A549 treated with CpdA at 1 μM for 4 hours (cell line): ENCODE data around the gene MFSD12. TPM values are rescaled to one million over a fixed set of nuclear protein-coding genes. Genes with fewer than 3 reads are reported as not detected.

Experiments
- total RNA-seq: library from RNA; stranded (reverse); fragments of 200-300 nt; extraction: Qiagen RNA extraction; gene quantifications from 5 replicates; pipeline ENCODE4 v1.2.3, GENCODE V29; 2022; ENCODE audit warnings: low read depth

The MFSD12 gene
- total RNA-seq = 127 to 180 TPM (median 171 TPM) in 5 replicates

DNA sequence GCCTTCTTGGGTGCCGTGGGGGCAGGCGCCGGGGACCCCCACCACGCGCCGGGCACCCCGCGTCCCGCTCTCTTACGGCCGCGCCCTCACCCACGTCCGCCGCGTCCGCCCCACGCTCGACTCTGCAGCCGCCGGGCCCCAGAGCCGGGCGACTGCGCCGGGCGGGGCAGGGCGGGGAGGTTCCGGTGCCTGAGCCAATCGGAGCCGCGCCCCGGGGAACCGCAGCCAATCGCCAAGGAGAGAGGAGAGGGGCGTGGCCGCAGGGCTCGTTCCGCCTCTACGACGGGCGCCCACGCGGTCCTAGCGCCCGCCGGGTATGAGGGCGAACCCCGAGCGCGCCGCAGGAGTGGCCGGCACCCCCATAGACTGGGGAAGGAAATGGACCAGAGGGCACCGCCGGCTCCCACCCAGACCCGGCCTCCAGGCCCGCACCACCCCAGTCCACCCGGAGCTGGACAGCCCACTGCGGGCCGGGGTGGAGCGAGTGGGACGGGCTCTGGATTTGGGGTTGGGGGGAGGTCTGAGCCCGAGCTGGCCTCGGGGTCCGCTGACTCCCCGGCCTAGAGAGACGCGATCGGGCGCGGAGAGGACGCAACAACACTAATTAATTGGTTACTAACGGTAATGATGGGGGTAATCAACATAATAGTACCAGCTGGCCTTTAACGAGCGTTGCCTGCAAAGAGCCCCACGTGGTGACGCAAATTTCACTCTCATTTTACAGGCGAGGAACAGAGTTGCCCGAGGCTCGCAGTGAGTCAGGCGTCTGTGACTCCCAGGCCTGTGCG is at the start of gene MFSD12:
MFSD12 (minus strand) TSS at position 126 of the 788 bp plus-strand sequence. CDS start 183 bp downstream, outside the sequence.

DNA sequence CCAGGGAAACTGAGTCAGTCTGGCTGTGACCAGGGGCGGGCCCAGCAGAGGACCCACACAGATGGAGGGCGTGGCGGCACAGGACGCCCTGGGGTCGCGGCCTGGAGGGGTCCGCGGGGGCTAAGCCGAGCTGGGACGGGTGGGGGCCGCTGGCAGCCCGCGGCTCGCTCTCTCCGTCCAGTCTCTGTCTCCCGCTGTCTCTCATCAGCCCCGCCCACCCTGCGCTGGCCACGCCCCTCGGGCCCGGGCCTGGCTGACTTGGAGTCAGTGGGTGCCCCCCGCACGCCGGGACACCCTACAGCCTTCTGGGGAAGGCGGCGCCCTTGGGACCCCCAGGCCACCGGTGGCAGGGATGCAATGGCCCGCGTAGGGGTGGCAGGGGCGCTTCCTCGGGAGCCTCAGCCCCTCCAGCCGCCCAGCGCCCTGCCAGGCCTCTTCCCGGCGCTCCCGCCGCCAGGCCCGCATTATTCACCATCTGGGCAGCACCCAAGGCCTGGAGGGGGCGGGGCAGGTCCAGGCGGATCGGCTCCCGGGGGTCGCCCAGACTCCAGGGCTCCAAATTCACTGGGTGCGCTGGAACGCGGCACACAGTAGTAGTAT is 49.4 kb upstream of the MFSD12 start, which contains the start of gene TBXA2R:
TBXA2R (minus strand) TSS at position 186 of the 600 bp plus-strand sequence. CDS start 6,241 bp downstream, outside the sequence.

DNA sequence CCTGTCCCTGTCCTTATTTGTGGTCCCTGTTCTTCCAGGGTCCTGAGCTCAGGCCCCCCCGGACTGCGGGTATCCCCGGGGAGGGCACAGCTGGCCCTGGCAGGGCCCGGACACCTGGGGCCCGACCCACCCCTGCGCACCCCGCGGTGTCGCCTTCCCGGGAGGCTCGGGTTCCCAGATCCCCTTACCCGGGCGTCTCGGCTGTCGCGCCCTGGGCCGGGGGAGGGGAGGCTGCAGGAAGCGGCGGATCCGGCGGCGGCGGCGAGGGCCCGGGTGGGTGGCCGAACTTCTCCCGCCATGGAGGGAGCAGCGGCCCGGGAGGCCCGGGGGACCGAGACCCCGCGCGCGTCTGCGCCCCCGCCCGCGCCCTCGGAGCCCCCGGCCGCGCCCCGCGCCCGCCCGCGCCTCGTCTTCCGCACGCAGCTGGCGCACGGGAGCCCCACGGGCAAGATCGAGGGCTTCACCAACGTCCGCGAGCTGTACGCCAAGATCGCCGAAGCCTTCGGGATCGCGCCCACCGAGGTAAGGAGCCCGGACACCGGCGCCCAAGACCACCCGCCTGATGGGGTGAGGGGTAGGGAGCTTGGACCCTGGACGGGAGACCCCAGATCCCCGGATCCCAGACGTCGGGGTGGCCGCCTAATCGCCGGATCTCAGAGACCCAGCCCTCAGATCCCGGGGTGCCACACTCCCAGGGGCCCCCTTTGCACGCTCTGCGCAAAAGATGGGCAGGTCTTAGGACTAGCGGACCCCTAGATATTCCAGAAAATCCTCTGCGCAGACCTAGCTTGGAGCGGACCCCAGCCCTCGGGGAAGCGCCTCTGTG is 28.1 kb upstream of the MFSD12 start, which contains the start of gene GIPC3:
GIPC3 (plus strand) TSS at position 178 of the 826 bp plus-strand sequence; CDS start at position 298, 120 bp downstream.

DNA sequence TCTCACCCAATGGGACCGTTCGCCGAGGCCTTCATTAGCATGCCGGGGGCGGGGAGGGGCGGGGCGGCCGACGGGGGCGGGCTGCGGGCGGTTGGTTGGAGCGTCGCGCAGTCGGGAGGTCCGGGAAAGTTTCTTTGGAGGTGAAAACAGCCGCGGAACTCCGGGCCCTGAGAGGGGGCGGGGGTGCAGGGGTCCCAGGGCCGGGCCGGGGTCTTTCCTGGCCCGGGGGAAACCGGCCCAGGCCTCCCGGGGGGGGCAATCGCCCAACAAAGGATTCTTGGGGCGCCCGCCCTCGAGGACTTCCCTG is 15.4 kb upstream of the MFSD12 start, which contains the start of gene HMG20B:
HMG20B (plus strand) TSS at position 90 of the 307 bp plus-strand sequence. CDS start 366 bp downstream, outside the sequence.

DNA sequence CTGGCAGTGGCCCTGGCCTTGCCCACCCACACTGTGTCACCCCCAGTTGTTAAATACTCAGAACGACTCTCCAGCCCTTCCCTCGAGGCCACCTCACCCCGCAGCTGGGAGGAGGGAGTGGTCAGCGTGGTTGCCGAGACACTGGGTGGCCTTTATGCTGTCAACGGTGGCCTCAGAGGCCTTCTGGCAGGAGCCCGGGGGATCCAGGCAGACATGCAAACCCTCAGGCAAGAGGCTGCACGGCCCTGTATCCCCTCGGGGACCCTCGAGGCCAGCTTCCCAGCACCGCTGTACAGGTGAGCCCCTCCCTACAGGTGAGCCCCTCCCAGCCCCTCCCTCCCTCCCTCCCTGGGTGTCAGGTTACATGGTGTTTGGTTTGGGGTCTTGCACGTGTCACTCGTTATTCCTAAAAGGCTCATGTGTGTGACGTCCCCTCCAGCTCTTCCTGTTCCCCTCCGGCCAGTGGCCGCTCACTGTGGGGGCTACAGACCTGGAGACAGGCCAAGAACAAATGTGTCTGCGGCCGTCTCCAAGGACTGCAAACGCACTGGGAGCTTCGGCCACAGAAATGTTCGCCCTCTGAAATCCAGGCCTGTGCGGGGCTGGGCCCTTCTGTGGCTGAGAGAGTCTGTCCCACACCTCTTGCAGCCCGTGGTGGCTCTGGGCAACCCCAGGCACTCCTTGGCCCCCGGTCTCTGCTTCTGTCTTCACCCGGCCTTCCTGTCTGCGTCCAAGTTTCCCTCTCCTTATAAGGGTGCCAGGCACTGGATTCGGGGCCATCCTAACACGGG is 18.2 kb downstream of the MFSD12 start, which contains the start of gene TEKTIP1:
TEKTIP1 (plus strand) TSS at position 210 of the 791 bp plus-strand sequence; CDS start at position 214, 4 bp downstream.

DNA sequence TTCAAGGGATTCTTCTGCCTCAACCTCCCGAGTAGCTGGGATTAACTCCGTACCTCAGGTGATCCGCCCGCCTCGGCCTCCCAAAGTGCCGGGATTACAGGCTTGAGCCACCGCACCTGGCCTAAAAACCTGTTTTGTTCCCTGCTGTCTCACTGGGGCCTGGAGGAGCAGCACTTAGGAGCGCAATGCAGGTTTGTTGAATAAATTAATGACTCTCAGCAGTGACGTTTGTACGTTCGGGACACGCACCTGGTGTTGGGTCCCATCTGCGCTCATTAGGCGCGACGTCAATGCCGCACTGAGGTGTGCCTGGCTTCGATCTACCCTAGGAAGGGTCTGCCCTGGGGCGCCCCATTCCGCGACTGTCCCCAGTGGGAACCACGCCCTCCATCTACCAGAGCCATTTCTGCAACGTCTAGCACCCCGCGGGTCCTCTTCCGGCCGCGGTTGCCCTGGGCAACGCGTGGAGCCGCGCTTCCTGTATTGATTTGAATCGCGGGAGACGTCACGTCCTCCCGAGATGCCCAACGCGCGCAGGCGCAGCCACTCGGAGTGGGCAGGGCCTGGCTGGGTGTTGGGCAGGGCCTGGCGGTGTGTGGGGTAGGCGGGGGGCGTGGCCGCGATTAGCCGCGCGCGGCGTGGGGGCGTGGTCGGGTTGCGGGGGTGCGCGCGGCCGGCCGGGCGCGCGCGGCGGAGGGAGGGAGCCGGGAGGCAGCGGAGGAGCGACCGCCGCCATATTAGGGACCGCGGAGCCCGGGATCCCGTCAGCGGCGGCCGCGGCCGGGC is 51.6 kb downstream of the MFSD12 start, which contains the start of gene FZR1:
FZR1 (plus strand) TSS at position 714 of the 786 bp plus-strand sequence. CDS start 16,679 bp downstream, outside the sequence.

DNA sequence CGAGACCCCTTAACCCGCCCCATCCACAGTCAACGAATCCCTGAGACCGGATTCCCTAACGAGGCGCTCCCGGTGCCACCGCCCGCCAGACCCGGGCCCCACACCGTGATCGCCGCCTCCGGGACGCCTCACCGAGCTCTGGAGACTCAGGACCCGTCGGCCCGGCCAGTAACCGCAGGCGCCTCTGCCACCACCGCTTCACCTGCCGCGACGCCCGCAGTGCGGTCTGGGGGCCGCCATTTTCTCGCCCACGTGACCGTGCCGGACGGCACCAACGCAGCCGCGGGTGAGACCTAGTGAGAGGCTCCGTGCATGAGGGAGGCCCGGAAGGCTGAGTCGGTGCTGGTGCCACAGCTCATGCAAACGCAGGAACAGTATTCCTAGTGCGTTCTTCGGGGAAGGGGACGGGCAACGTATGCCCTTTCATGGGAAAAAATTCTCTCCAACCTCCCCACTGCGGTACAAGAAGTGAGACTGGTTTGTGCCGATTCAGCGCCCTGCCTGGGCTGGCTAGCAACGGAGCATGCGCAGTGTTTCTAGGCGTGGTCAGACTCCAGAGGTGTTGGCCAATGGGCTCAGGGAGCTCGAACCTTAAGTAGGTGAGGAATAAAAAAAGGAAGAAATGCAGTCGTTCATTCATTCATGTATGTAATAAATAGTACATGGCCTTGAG is 56.8 kb downstream of the MFSD12 start, which contains the start of gene DOHH:
DOHH (minus strand) TSS at position 246 of the 673 bp plus-strand sequence. CDS start 3,860 bp downstream, outside the sequence.

Other genes with a start within 250 kb of the MFSD12 start
- gene NFIC, start 191.0 kb downstream of the MFSD12 start, total RNA-seq = 32.7 to 43.1 TPM (median 40.6 TPM) in 5 replicates
- 0.48 to 1.1 TPM (median 0.76 TPM) in 4 of 5 replicates, not detected in the other for gene SMIM24, start 77.1 kb downstream of the MFSD12 start, total RNA-seq
- gene SMIM44, start 74.1 kb downstream of the MFSD12 start, total RNA-seq = not detected in 5 replicates
- 11.7 to 19.8 TPM (median 18.5 TPM) in 5 replicates for gene DOHH, start 56.9 kb downstream of the MFSD12 start, total RNA-seq
- gene FZR1, start 51.3 kb downstream of the MFSD12 start, total RNA-seq = 22.3 to 33.5 TPM (median 29.6 TPM) in 5 replicates
- gene TEKTIP1, start 18.4 kb downstream of the MFSD12 start, total RNA-seq = not detected in 5 replicates
- gene HMG20B, start 15.4 kb upstream of the MFSD12 start, total RNA-seq = 45.4 to 71.9 TPM (median 69.9 TPM) in 5 replicates
- gene GIPC3, start 27.9 kb upstream of the MFSD12 start, total RNA-seq = 0.13 to 0.28 TPM (median 0.21 TPM) in 5 replicates
- 0.54 to 0.91 TPM (median 0.74 TPM) in 5 replicates for gene TBXA2R, start 49.3 kb upstream of the MFSD12 start, total RNA-seq
- gene CACTIN, start 69.2 kb upstream of the MFSD12 start, total RNA-seq = 14.3 to 21.3 TPM (median 19.3 TPM) in 5 replicates
- gene PIP5K1C, start 142.9 kb upstream of the MFSD12 start, total RNA-seq = 9.1 to 13.8 TPM (median 12.0 TPM) in 5 replicates
- gene TJP3, start 150.8 kb upstream of the MFSD12 start, total RNA-seq = 0.19 to 0.96 TPM (median 0.74 TPM) in 5 replicates
- 11.8 to 15.4 TPM (median 12.4 TPM) in 5 replicates for gene APBA3, start 204.1 kb upstream of the MFSD12 start, total RNA-seq
- gene MRPL54, start 205.1 kb upstream of the MFSD12 start, total RNA-seq = 62.0 to 80.2 TPM (median 67.1 TPM) in 5 replicates
- not detected in 5 replicates for gene RAX2, start 214.6 kb upstream of the MFSD12 start, total RNA-seq
- 1.1 to 2.1 TPM (median 1.7 TPM) in 5 replicates for gene MATK, start 228.8 kb upstream of the MFSD12 start, total RNA-seq